HG03064 (cell line): ENCODE results near the gene UNK.
A peak's percentile ranks its signal among the peaks of the same experiment; 100 is the strongest.

Source experiments
- ATAC-seq: cut with Tn5 transposase; IDR thresholded peaks from one replicate; pipeline ENCODE4 v1.9.1; 2021; ENCODE audit warnings: low read depth; ENCODE audit not compliant: unreplicated experiment

Gene UNK, protein sequence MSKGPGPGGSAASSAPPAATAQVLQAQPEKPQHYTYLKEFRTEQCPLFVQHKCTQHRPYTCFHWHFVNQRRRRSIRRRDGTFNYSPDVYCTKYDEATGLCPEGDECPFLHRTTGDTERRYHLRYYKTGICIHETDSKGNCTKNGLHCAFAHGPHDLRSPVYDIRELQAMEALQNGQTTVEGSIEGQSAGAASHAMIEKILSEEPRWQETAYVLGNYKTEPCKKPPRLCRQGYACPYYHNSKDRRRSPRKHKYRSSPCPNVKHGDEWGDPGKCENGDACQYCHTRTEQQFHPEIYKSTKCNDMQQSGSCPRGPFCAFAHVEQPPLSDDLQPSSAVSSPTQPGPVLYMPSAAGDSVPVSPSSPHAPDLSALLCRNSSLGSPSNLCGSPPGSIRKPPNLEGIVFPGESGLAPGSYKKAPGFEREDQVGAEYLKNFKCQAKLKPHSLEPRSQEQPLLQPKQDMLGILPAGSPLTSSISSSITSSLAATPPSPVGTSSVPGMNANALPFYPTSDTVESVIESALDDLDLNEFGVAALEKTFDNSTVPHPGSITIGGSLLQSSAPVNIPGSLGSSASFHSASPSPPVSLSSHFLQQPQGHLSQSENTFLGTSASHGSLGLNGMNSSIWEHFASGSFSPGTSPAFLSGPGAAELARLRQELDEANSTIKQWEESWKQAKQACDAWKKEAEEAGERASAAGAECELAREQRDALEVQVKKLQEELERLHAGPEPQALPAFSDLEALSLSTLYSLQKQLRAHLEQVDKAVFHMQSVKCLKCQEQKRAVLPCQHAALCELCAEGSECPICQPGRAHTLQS

DNA sequence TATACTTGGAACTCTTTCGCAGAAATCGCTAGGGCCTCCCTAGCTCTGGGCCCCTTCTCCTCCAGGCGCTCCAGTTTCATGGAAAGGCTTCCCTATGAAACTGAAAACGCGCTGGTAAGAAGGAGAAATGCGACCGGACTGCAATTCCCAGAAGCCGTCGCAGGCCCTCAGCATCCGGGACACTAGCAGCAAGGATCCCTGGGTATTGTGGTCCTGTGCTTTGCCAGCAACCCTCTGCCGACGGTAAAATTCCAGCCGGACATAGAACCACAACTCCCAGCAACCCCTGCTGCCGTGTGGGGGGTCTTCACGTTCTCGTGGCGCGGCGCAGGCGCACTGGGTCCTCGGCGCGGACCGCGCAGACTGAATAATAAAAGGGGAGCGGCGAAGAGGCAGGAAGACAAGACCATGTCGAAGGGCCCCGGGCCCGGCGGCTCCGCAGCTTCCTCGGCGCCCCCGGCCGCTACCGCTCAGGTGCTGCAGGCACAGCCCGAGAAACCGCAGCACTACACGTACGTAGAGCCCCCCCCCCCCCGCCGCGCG, at the start of gene UNK:
TSS of gene UNK (plus strand) at position 334 of the 543 bp plus-strand sequence. CDS start at position 409, 75 bp downstream.
- peak; percentile 62 for ATAC-seq

DNA sequence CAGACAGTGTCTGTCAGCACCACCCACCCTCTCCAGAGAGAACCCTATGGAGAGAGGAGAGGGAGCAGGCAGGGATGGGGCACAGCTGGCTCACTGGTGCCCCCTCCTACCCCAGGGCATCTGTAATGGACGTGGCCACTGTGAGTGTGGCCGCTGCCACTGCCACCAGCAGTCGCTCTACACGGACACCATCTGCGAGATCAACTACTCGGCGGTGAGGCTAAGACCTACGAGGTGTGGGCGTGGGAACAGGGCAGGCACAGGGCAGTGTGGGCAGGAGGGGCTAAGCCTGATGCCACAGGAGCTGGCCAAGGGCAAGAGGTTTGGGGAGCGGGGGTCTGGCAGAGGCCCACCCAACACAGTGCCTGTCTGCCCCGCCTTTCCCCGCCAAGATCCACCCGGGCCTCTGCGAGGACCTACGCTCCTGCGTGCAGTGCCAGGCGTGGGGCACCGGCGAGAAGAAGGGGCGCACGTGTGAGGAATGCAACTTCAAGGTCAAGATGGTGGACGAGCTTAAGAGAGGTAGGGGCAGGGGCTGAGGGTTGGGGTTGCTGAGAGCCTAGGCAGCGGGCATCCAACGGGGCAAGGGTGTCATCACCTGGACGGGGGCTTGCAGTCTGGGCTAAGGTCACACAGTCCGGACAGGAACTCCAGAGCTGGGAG, 48.3 kb upstream of the UNK start:
- ATAC-seq: no peak

DNA sequence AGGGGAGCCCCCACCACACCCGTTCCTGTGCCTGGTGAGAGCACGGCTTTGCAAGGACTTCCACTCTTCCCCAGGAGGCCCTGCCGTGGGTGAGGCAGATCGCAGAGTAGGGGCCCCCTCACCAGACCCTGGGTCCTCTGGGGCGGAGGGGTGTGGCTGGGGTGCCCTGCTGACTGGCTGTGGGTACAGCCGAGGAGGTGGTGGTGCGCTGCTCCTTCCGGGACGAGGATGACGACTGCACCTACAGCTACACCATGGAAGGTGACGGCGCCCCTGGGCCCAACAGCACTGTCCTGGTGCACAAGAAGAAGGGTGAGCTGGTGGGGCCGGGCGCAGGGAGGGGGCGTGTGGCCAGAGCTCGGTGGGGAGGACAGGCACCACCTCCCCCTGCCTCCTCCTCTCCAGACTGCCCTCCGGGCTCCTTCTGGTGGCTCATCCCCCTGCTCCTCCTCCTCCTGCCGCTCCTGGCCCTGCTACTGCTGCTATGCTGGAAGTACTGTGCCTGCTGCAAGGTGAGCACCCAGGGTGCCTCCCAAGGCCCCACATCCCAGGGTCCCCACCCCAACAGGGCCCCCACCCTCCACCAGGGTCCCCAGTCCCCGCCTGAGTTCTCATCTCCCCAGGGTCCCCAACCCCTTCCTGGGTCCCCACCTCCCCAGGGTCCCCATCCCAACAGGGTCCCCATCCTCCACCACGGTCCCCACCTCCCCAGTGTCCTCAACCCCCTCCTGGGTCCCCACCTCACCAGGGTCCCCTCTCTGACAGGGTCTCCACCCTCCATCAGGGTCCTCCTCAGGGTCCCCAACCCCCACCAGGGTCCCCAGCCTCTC, 47.3 kb upstream of the UNK start:
- ATAC-seq: no peak

DNA sequence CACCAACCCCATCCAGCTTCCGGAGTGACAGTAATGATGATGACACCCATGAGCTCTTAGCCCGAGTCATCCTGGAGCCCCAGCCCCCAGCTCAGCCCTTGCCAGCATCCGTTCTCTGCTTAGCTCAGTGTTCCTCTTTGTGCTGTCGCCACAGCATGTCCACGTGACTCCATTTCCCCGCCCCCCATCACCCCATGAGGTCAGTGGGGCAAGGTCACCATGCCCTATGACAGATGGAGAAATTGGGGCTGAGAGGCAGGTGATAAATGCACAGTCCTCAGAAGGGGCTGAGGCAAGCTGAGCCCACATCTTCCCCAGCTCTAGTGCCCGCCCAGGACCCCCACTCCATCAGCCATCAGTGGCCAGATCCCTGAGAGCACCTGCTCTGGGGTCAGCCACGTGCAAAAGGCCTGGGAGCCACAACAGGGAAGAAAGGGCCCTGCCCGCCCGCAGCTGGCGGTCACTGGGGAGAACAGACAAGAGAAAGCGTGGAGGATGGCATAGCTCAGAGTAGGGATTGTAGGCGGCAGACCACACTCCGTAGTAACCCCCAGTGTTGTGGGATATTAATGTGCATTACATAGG, 46.3 kb upstream of the UNK start:
- ATAC-seq: no peak

DNA sequence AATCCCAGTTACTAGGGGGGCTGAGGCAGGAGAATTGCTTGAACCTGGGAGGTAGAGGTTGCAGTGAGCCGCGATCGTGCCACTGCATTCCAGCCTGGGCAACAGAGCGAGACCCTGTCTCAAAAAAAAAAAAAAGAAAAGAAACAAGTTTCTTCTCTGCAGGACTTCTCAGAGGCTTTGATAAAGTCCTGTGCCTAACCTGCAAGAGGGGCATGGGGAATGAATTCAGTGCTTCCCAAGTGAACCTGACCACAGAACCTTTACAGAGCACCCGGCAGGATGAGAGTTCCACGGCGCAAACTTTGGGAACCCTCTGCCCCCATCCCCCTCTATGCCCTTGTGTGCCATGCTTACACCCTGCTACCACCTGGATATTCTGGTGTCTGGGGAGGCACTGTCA, 45.4 kb upstream of the UNK start:
- ATAC-seq: no peak

DNA sequence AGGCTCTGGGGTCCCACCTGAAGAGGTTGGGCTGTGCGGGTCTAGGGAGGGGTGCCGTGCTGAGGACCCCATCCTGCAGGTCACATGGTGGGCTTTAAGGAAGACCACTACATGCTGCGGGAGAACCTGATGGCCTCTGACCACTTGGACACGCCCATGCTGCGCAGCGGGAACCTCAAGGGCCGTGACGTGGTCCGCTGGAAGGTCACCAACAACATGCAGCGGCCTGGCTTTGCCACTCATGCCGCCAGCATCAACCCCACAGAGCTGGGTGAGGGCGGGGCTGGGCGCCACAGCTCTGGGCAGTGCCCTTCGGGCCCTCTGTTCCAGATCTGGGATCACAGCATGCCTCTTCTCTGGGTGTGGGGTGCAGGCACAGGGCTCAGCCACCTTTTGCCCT, 44.8 kb upstream of the UNK start:
- ATAC-seq: no peak

DNA sequence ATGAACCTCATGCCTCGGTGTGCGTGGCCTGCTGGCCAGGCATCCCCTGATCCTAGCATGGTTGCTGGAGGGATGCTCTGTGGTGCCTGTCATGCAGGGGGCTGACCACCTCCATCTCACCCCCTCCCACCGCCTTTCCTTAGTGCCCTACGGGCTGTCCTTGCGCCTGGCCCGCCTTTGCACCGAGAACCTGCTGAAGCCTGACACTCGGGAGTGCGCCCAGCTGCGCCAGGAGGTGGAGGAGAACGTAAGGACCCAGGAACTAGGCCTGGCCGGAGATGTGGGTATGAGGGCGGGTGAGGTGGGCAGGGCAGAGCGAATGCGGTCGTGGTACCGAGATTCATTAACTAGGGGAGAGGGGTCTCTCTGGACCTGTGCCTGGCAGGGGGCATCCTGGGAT, 44.4 kb upstream of the UNK start:
- ATAC-seq: no peak

DNA sequence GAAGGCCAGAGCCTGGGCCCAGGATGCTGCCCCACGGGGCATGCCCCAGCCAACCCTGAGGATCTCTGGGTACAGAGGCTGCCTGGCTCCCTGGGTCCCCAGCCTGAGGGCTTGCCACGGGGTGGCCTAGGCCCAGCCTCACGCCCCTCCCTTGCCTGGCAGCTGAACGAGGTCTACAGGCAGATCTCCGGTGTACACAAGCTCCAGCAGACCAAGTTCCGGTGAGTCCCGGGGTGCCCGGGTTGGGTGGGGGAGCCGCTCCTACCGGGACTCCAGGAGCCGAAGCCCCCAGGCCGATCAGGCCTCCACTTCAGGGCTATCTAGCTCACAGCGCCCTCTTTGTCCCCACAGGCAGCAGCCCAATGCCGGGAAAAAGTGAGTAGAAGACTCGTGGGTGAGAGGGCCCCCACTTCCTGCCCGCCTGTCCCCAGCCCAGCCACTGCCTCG, 44.0 kb upstream of the UNK start:
- ATAC-seq: no peak

DNA sequence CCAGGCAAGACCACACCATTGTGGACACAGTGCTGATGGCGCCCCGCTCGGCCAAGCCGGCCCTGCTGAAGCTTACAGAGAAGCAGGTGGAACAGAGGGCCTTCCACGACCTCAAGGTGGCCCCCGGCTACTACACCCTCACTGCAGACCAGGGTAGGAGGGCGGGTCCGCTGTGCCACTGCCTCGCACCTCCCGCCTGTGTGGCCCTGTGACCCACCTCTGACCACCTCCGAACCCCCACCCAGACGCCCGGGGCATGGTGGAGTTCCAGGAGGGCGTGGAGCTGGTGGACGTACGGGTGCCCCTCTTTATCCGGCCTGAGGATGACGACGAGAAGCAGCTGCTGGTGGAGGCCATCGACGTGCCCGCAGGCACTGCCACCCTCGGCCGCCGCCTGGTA, 42.3 kb upstream of the UNK start:
- ATAC-seq: no peak

DNA sequence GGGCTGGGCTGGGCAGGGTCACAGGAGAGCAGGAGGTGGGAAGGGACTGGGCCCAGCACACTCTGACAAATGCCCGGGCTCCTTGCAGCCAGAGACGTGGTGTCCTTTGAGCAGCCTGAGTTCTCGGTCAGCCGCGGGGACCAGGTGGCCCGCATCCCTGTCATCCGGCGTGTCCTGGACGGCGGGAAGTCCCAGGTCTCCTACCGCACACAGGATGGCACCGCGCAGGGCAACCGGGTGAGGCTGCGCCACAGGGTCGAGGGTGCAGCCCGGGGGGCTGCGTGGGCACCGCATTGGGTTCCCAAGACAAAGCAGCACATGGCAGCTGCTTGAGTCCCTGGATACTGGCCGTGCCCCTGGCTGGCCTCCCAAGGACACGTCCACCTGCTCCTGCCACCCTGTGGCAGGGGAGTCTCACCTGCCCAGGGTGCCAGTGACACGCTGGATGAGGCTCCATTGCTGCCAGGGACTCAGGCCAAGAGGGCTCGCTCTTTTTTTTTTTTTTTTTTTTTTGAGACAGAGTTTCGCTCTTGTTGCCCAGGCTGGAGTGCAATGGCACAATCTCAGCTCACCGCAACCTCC, 40.9 kb upstream of the UNK start:
- no peak for ATAC-seq

DNA sequence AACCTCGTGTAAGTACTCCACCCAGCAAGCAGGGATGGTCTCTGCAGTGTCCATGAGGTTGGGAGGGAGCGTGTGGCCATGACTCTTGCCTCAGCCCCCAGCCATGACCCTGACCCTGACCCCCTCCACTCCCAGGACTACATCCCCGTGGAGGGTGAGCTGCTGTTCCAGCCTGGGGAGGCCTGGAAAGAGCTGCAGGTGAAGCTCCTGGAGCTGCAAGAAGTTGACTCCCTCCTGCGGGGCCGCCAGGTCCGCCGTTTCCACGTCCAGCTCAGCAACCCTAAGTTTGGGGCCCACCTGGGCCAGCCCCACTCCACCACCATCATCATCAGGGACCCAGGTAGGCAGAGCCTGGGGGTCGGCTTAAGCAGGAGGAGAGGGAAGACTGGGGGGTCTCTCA, 35.9 kb upstream of the UNK start:
- no peak for ATAC-seq

DNA sequence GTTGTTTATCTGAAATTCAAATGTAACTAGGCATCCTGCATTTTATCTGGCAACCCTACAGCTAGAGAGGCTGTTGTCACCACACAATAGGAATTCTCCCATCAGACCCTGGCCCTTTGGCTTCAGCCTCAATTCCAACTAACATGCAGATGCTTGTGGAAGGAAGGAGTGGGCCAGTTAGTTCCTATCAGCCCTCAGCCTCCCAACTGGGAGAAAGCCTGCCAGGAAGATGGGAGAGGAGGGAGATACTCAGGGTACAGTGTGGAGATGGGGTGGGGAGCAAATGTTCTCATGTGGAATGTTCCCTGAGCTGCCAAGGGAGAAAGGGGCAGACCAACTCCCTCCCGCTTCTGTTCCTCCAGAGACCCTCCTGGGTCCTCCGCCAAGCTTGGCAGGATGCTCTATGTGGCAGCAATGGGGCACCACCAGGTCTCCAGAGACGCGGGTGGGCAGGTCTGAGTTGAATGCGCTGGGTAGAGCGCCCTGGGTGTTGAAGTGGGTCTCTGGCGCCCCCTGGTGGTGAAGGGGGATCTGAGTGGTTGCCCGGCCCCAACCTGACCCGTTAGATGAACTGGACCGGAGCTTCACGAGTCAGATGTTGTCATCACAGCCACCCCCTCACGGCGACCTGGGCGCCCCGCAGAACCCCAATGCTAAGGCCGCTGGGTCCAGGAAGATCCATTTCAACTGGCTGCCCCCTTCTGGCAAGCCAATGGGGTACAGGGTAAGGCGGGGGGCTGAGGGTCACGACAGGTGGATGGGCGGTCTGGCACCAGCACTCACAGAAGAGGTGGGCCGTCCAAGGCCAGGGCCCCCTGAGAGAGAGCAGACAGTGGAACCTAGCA, 34.8 kb upstream of the UNK start:
- no peak for ATAC-seq

DNA sequence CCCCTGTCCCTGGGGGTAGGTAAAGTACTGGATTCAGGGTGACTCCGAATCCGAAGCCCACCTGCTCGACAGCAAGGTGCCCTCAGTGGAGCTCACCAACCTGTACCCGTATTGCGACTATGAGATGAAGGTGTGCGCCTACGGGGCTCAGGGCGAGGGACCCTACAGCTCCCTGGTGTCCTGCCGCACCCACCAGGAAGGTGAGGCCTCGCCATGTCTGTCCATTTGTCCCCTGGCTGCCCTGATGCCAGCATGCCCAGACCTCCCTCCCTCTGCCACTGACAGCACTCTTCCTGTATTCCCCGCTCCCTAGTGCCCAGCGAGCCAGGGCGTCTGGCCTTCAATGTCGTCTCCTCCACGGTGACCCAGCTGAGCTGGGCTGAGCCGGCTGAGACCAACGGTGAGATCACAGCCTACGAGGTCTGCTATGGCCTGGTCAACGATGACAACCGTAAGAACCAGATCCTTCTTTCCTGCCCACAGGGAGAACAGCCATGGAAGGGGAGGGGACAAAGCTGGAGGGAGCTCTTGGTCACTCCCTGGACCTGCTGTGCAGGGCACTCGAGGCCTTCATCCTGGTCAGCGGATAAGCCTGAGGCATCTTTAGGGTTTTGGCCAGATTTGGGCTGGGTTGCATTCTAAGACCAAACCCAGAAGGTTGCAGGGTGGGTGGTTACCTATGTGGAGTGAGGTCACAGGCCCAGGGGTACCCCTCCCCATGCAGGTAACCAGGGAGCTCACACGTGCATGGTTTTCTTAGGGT, 33.8 kb upstream of the UNK start:
- no peak for ATAC-seq

DNA sequence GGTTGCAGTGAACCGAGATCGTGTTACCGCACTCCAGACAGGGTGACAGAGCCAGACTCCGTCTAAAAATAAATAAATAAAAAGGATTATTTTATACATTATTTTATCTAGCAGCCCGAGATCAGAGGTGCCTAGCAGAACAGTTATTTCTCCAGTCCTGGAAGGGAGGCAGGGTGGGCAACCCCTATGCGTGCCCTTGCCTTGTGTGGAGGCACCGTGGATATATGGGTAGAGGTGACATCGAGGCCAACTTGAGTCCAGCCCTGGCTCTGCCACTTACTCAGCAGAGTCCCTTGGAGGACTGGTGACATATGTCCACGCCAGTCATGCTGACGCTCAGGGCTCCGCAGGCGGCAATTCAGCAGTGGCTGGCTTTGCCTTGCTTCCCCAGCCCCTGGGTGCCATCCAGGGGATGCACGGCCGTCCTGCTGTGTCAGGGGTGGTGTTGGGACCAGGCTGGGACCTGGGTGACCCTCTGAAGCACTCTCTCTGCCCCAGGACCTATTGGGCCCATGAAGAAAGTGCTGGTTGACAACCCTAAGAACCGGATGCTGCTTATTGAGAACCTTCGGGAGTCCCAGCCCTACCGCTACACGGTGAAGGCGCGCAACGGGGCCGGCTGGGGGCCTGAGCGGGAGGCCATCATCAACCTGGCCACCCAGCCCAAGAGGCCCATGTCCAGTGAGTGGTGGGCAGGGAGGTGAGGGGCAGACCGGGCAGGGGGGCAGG, 32.8 kb upstream of the UNK start:
- ATAC-seq: no peak

DNA sequence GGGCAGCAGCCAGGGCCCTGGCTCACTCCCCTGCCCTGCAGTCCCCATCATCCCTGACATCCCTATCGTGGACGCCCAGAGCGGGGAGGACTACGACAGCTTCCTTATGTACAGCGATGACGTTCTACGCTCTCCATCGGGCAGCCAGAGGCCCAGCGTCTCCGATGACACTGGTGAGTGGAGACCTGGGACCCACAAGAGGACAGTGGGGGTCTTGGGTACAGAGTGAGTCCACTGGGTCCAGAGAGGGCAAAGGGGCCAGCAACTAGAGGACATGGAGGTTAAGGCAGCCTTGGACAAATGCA, 32.2 kb upstream of the UNK start:
- ATAC-seq: no peak

DNA sequence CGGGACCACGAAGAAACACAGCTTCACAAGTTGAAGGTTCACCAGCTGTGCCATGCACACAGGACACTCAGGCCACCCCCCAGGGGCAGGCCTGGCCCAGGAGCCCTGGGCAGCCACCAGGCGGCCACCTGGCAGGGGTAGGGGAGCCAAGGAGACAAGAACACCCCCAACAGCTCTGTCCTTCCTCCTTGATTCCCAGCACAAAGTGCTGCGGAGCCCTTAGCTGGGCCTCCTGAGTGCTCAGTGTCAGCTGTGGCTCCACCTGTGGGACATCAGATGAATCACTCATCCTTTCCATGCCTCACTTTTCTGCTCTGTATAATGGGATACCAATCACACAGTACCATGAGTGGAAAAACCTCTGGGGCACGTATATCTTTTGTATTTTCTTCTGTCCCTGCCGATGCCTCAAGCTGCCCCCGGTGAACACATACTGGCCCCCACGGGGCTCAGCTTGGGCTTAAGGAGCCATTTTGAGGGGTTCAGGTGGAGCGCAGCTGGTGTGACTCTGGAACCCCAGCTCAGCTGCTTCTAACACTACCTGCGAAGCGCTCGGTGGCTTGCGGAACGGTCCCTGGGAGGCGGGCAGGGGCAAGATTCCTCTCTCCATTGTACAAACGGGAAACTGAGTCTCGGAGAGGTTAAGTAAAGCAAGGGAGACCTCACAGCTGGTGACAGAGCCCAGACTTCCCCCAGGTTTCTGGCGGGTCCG, 31.6 kb upstream of the UNK start:
- no peak for ATAC-seq
